GM13977 (cell line): ENCODE data around the gene ZFHX3.
"Not testable (repeated sequence)": the region's sequence is repeated elsewhere in the genome, so short reads cannot be mapped to it uniquely, and the experiment has no call there.

Experiments used
- DNase-seq: peaks from one replicate; pipeline ENCODE4 v3.0.0; 2012; ENCODE audit warnings: low spot score
- in situ Hi-C: fragments of 300-500 bp; cut with MboI; formaldehyde crosslinking; loops from one replicate; pipeline ENCODE4 v1.12.0; 2022; ENCODE audit warnings: low sequenced_read_pairs, low pct_unique_long_range_greater_than_20kb, mixed read lengths, inconsistent platforms; ENCODE audit not compliant: unreplicated experiment
- TF ChIP-seq, protein P1 (sequence below): IDR thresholded peaks from 2 replicates; pipeline ENCODE4 v1.5.1; 2012; ENCODE audit warnings: mild to moderate bottlenecking, control low read depth; ENCODE audit not compliant: insufficient read depth; ENCODE audit errors: extremely low read depth, missing control alignments

ZFHX3 gene

GRCh38 chr16:73076324-73076810 is 28.4 kb upstream of the ZFHX3 start:
- TF ChIP-seq, protein P1, sequence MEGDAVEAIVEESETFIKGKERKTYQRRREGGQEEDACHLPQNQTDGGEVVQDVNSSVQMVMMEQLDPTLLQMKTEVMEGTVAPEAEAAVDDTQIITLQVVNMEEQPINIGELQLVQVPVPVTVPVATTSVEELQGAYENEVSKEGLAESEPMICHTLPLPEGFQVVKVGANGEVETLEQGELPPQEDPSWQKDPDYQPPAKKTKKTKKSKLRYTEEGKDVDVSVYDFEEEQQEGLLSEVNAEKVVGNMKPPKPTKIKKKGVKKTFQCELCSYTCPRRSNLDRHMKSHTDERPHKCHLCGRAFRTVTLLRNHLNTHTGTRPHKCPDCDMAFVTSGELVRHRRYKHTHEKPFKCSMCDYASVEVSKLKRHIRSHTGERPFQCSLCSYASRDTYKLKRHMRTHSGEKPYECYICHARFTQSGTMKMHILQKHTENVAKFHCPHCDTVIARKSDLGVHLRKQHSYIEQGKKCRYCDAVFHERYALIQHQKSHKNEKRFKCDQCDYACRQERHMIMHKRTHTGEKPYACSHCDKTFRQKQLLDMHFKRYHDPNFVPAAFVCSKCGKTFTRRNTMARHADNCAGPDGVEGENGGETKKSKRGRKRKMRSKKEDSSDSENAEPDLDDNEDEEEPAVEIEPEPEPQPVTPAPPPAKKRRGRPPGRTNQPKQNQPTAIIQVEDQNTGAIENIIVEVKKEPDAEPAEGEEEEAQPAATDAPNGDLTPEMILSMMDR = no peak
- DNase-seq = no peak
- in situ Hi-C loops = no loop called here

- TF ChIP-seq, protein P1 = no peak
- no peak for DNase-seq
- in situ Hi-C loops = no loop called here
These were observed 26.5 kb upstream of the ZFHX3 start for GRCh38 chr16:73074382-73074781.

DNA sequence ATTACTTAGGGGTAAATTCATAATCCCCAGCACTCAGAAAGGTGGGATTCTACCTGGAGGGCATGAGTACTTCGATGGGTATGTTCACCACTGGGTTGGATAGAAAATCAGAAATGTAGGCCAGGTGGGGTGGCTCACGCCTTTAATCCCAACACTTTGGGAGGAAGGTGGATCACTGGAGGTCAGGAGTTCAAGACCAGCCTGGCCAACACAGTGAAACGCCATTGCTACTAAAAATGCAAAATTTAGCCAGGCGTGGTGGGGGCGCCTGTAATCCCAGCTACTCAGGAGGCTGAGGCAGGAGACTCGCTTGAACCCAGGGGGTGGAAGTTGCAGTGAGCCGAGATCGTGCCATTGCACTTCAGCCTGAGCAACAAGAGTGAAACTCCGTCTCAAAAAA is 24.1 kb upstream of the ZFHX3 start:
- DNase-seq, in situ Hi-C loops: not testable (repeated sequence)

GRCh38 chr16:73071131-73071940 is 23.4 kb upstream of the ZFHX3 start:
- TF ChIP-seq, protein P1 = no peak
- in situ Hi-C loops = no loop called here
- no peak for DNase-seq

DNA sequence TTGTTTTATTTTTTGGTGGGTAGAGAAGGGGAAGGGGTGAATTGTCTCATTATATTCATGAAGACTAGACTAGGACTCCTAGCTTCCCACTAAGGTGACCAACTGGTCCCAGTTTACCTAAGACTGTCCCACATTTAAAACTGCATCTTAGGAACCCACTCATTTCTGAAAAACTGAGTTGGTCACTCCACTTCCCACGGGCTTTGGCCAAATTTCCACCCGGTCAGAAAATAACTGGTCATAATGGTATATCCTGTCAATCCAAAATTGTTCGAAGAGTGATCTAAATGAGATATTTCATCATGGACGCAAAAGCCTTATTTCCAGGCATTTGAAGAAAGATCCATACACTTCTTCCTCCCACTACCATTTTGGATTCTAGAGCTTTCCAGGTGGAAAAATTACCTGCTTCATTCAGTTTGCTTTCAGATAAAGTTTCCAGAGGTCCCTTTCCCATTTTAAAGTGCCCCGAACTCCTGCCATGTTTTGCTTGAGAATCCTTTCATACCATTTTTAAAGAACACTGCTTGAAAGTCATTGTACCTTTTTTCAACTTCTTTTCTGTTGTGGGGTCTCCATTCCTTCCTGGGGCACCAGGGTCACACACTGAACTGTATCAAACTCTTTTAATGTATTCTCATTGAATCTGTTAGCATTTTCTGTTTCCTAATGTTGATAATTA is 21.8 kb upstream of the ZFHX3 start:
- in situ Hi-C loops = no loop called here
- DNase-seq = no peak

DNA sequence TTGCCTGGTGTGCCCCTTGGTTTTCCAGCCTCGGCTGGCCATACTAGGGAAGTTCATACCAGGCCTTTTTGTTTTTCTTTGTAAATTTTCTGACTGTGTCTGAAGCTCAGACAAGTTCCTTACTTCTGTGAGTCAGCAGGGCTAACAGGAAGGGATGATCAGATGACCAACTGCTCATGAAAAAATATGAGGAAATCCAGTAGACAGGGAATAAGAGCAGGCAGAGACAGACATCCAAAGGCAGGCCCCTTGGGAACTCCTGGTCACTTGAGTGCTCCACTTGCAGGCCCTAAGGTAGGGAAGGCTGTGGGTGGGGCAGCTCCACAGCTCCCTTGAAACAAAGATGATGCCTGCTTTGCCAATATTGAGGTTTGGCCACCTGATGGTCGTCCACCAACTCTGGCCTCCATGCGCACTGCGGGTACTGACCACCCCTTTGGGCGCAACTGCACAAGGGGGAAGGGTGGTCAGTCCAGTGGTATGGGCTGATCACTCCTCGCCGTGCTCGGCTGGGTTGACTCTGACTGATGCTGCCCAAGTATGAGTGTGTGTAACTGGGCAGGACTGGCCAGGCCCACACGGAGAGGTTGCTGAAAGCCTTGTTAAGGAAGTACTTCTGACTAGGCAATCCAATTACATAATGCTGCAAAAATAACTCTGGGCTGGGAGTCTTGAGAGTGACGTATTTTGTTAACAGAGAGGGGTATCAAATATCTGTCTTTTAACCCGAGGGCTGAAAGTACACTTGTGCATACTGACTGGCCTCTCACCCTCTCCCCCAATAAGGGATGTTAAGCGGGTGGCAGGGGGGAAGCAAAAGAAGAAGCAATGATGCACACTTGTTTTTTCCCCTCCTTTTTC is 20.8 kb upstream of the ZFHX3 start:
- in situ Hi-C loops = no loop called here
- DNase-seq = no peak
- TF ChIP-seq, protein P1 = no peak

More for the DNA sequence above, 21.8 kb upstream of the ZFHX3 start:
- TF ChIP-seq, protein P1 = no peak
